ENCODE data around the gene APEX2.

GRCh38 chrX:55028040-55028439, 27.9 kb downstream of the APEX2 start:
- no peak for TF ChIP-seq EZH2 (IDR thresholded peaks at IDR 0.05; ENCODE audit: borderline replicate concordance, low read length)
- no peak for TF ChIP-seq CTCF (conservative IDR thresholded peaks at IDR 0.05 in 1 of 2, IDR thresholded peaks at IDR 0.05 in 1 of 2; ENCODE audit: extremely low read depth in 1 of 2, insufficient read depth in 1 of 2, low read depth in 1 of 2, low read length in 2 of 2)
